Testis (tissue), 2 donors: ENCODE measurements around the gene OR5C1.

Experiments used
- POLR2A ChIP-seq: fragments of 450-650 bp; IDR thresholded peaks from one replicate; pipeline ENCODE4 v1.6.1; 2017; ENCODE audit warnings: antibody characterized with exemption, mild to moderate bottlenecking, moderate library complexity
- TF ChIP-seq, protein P1 (sequence below), 3 experiments: fragments of 450-650 bp in 2 of 3; fragments of 200-600 bp in 1 of 3; sonication (generic) in 1 of 3; IDR thresholded peaks; one replicate each; pipeline ENCODE4 v1.5.1; 2016 to 2019; ENCODE audit warnings: antibody characterized with exemption in 3 of 3, mild to moderate bottlenecking in 2 of 3, moderate library complexity in 1 of 3

DNA sequence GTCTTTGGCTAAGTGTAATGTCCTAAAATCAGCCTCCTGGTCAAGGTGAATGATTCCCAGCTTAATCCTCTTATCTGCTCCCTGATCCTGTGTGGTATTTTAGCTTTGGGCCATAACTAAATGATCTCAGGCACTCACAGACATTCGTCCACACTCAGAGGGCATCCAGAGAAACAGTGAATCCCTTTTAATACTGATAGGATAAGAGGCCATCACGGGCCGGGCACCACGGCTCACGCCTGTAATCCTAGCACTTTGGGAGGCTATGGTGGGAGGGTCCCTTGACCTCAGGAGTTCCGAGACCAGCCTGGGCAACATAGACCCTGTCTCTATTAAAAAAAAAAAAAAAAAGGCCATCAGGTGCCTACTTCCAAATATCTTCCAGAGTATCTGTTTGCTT, 33.3 kb downstream of the OR5C1 start:
- TF ChIP-seq, protein P1, sequence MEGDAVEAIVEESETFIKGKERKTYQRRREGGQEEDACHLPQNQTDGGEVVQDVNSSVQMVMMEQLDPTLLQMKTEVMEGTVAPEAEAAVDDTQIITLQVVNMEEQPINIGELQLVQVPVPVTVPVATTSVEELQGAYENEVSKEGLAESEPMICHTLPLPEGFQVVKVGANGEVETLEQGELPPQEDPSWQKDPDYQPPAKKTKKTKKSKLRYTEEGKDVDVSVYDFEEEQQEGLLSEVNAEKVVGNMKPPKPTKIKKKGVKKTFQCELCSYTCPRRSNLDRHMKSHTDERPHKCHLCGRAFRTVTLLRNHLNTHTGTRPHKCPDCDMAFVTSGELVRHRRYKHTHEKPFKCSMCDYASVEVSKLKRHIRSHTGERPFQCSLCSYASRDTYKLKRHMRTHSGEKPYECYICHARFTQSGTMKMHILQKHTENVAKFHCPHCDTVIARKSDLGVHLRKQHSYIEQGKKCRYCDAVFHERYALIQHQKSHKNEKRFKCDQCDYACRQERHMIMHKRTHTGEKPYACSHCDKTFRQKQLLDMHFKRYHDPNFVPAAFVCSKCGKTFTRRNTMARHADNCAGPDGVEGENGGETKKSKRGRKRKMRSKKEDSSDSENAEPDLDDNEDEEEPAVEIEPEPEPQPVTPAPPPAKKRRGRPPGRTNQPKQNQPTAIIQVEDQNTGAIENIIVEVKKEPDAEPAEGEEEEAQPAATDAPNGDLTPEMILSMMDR (IDR thresholded peaks at IDR 0.05): no peak
- no peak for TF ChIP-seq POLR2A
